HG03064 (cell line): ENCODE results near the gene ERG28.

Source experiments
- ATAC-seq: cut with Tn5 transposase; IDR thresholded peaks from one replicate; pipeline ENCODE4 v1.9.1; 2021; ENCODE audit warnings: low read depth; ENCODE audit not compliant: unreplicated experiment

ERG28 gene

DNA sequence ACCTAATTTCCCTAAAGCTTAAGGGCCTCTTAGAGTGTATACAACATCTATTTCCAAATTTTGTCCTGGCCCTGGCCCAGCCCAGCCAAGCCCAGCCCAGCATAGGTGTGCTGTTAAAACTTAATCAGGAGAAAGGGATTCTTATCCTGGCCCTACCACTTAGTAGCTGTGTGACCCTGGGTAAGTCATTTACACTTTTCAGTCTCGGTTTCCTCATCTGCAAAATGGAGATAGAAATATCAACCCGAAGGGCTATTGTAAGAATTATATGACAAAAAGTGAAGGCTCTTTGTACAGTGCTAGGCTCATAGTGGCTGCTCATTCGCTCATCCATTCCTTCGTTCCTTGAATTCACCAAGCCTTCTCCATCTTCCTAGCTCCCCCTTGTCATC, 442 bp downstream of the ERG28 start:
- ATAC-seq: no peak

DNA sequence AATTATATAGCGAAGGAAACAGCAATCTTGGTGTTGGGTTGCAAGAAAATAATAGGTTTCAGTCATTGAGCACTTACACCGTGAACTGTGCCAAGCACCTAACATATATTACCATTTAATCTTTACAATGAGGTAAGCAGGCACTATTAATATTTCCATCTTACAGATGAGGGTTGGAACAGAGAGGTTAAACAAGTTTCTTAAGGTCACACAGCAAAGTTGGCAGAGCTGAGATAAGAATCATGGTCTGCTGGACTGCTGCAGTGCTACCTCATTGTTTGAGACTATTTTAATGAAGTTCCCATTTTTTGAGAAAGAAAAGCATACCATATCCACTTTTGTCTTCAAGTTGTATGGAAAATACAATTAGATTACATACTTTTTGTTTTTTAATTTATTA, 1.7 kb downstream of the ERG28 start:
- ATAC-seq: no peak

- no peak for ATAC-seq
Measured at GRCh38 chr14:75657331-75657730, 3.3 kb downstream of the ERG28 start.

DNA sequence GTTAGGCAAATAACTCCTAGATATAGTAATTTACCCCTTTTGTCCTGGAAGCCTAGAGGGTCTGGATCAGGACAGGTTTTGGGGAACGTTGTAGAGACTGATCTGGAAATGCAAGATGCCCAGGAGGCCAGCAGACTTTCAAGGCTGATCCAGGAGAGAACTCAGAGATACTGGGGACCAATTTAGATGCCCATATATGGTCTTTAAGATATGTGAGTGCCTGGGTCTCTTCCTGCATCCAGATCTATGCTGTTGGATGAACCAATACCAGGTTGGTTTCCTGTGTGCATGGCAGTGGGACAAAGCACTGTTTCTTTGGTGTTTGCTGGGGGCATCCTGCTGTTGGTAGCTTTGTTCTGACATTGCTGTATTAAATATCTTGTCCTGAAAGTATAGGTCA, 5.4 kb downstream of the ERG28 start:
- no peak for ATAC-seq

GRCh38 chr14:75654127-75654732, 6.4 kb downstream of the ERG28 start:
- ATAC-seq: no peak

GRCh38 chr14:75653563-75653962, 7.1 kb downstream of the ERG28 start:
- no peak for ATAC-seq

DNA sequence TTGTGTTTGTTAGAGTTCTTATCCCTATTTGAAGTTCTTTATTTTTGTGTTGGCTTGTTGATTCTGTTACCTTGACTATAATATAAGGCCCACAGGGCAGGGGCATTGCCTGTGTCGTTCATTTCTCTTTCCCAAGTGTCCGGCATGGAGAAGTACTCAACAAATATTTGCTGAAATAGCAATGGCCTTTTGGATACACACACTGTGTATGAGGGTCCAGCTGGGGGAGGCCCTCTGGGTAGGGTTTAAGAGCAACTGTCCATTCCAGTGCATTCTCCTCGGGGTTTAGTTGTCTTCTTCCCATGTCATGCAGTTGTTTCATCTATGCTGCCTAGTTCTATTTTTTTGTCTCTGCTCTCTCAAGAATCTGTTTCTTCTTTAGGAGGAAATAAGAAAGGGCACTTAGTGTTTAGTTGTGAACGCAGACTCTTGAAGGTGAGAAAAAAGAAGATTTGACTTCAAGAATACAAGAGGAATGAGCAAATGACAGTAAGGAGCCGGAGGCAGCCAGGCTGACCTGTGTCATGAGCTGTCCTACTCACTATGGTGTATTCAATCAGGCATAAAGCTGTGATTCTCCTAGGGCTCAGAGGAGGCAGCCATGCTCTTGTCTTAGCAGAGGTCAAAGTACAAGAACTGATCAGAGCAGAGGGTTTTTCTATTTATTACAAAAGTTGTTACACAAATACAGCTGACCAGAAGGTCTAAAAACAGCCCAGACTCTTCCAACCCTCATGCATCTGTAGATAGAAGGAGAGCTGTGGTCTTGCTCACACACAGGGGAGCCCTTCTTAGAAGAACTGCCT, 10.2 kb downstream of the ERG28 start:
- ATAC-seq: no peak

DNA sequence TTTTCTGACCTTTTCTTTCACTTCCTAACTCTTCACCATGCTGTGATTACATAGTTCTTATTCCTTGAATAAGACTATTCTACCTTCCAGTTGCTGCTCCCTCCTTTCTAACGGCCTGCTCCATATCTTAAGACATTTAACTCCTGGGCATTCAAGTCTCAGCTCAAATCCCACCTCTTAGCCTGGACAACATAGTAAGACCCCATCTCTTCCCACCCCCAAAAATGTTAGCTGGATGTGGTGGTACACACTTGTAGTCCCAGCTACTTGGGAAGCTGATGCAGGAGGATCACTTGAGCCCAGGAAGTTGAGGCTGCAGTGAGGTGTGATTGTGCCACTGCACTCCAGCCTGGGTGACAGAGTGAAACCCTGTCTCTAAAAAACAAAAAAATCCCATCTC, 10.9 kb downstream of the ERG28 start:
- ATAC-seq: no peak

DNA sequence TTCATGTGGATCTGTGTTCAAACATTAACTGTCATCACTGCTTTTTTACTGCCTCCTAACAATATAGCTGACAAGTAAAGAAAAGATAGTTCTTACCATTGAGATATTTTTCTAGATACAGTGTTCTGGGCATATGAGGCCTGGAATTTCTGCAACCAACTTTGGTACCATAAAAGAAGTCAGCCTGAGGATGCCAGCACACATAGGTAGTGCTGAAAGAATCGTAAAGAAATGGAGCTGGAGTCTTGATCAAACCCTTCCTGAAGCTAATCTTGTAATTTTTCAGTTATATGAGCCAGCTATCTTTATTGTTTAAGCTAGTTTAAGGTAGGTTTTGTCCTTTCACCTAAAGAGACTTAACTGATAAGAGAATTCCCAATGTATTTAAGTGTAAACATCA, 11.3 kb downstream of the ERG28 start:
- no peak for ATAC-seq

DNA sequence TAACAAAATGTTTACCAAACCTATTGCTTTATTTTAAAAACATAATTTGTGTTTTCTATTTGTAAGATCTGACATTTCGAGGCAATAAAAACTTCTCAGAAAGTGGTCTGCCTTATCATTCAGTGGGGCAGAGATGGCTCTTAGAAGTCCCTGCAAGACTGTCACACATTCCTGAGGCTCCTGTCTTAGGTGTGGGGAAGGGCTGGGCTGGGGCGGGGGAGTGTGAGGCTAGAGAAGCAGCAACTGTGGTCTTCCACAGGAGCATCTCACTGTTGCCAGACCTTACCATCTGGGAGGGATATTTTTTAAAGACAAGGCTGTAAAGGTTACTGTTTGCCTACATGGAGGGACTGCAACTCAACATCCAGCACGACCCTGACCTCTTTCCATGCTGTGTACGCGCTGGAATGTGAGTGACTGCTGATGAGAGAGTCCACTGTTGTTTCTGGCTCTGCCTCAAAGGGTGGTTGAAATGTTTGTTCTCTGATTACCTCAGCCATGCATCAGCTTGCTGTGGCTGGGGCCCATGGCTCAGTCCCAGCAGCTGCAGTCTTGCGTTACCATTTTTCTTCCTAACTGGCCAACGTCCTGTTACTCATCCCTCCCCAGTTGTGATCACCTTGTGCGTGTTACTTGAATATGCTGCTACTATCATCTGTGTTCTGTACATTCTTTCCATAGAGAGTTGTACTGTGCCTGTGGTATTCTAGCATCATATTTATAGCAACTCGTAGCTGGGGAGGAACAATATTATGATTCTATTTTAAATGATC, 12.4 kb downstream of the ERG28 start:
- no peak for ATAC-seq

DNA sequence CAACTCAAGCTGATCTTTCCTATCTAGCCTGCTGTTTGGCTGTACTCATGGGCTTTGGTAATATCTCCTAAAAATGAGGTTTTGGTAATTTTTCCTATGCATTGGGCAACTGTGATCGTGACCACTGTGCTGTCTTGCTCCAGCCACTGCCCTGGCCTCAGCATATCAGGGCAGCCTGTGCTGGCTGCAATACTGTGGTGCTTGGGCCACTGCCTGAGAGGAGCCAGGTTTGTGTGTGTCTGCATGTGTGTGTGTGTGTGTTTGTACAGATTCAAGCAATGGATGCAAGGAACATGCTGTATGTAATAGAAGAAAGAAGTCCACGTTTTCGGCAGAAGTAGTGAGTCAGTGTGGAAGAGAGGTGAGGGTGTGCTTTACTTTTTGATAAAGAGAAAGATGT, 13.0 kb downstream of the ERG28 start:
- no peak for ATAC-seq

- ATAC-seq: no peak
Measured at GRCh38 chr14:75646762-75647161, 13.9 kb downstream of the ERG28 start.

- ATAC-seq: no peak
Measured at GRCh38 chr14:75645056-75645455, 15.6 kb downstream of the ERG28 start.

DNA sequence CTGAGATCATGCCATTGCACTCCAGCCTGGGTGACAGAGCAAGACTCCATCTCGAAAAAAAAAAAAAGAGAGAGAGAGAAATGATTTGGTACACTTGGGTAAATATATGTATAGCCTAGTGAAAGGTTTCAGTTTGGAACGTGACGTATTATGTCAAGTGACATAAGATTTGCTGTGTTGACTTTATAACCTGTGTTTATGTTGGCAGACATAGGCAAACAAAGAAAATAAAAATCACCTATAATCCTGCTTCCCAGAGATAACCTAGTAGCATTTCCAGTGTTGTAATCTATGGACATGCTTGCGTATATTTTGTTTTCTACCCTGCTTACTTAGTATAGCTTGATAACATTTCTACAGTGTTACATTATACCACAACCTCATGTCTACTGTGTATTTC, 16.7 kb downstream of the ERG28 start:
- no peak for ATAC-seq

DNA sequence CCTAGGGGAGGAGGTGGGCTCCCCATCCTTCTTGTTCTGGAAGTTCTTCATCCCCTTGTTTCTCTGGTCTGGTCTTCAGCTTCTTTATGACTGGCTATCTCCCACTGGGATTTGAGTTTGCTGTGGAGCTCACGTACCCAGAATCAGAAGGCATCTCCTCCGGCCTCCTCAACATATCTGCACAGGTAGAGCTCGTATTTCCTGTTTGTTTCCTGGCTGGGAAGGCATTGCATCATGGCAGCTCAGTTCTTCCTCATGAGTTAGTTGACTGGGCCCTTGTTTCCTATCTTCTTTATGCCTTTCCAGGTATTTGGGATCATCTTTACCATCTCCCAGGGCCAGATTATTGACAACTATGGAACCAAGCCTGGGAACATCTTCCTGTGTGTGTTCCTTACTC, 19.8 kb downstream of the ERG28 start:
- no peak for ATAC-seq

DNA sequence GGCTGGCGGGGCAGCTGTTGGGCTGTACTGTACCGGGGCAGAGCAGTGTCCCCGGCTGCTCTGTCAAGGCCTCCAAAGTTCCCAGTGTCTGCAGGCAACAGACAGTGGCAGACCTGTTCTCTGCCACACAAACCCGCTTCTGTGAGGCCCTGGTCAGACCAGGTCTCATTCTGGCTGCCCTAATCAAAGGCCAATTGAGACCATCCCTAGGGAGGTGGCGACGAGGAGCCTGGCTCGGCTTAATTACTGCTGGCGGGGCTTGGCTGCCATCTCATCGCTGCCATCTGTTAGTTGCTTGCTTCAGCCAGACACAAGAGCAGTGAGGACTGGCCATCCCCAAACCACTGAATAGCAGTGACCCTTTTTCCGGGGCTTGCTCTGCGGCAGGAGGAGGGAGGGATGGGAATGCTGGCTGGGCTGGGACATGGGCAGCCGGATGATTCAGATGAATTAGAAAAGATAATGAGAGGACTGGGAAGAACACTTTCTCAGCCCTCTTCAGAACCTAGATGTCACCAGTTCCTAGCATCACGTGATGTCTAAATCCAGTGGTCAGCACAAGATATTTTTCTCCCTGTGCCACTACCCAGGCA, 24.5 kb downstream of the ERG28 start:
- no peak for ATAC-seq

DNA sequence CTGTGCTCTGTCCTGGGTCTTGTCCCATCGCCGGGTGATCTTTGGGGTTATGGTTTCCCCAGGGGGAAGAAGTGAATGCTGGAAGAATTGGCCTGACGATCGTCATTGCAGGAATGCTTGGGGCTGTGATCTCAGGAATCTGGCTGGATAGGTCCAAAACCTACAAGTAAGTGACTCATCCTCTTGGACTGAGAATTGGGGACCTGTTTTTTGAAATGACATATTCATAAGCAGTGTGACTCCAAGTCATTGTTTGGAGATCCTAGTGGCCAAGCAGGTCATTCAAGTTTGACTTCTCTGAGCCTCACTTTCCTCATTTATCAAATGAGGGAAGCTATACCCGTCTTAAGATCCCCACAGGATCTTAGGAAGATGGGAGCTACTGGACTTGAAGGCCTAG, 25.8 kb downstream of the ERG28 start:
- ATAC-seq: no peak

DNA sequence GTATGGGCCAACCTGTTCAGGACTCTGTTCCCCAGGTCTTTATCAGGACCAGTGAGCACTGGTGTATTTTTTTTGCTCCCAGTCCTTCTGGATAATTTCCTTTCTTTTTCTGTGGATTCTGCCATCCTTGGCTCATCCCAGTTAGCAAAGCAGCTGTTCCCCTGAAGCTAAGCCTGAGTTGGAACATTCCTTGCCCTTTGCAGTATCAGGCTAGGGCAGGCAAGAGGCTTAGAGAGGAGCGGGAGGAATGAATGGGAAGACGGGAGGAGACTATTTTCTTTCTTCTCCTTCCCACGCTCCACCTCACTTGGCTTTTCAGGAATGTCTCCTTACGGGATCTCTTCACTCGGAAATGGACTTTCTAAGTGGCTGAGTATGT, 29.2 kb downstream of the ERG28 start:
- no peak for ATAC-seq

- ATAC-seq: no peak
Measured at GRCh38 chr14:75630695-75631452, 29.8 kb downstream of the ERG28 start.

GRCh38 chr14:75628816-75629215, 31.9 kb downstream of the ERG28 start:
- ATAC-seq: no peak

GRCh38 chr14:75627406-75627805, 33.3 kb downstream of the ERG28 start:
- no peak for ATAC-seq
